ENCODE results near the gene SDC4. TPM values are rescaled to one million over a fixed set of nuclear protein-coding genes. Genes with fewer than 3 reads are reported as not detected.
A peak's percentile ranks its signal among the peaks of the same experiment; 100 is the strongest.

SDC4 gene
- total RNA-seq, 5 donors from 2014 or later (not counting 1 experiment from before 2014, with no cell fraction given): 0.68 to 4.4 (median 3.5) TPM

- Mint-ChIP-seq H3K4me3 (peak overlapping the region; percentile 73 to 78 (median 74)), H3K27me3 (peaks cover 8 to 12% of the 10 kb centered on the region in 2 donors), H3K36me3 (no peaks in the 10 kb centered on the region), H3K9me3 (no peaks in the 10 kb centered on the region), H3K4me1 (peaks cover 12 to 30% (median 19%) of the 10 kb centered on the region in 3 donors), H3K27ac (peak overlapping the region in 1 of 2 donors; percentile 11)
- no peak for DNase-seq
- ATAC-seq (replicated peaks in 1 of 4): peak; percentile 10 to 18 (median 16)
- peaks cover 0 to 15% of the 10 kb centered on the region in 2 experiments for H3K4me1 ChIP-seq (ENCODE audit: control insufficient read depth in 1 of 2, extremely low read depth in 1 of 2, insufficient read depth in 2 of 2, low read length in 2 of 2)
- peaks cover 0 to 17% of the 10 kb centered on the region in 2 experiments for H3K27me3 ChIP-seq (replicated peaks in 1 of 2; ENCODE audit: control insufficient read depth in 2 of 2, extremely low read depth in 1 of 2, insufficient read depth in 2 of 2, low read length in 1 of 2)
- POLR2A ChIA-PET: interaction anchor here in 1 of 2 donors (0.6 kb wide), 1 partner anchor 21 kb away, joined by 8 read pairs; no protein-coding TSS in a partner anchor
- peak overlapping the region; percentile 52 to 61 for H3K4me3 ChIP-seq (ENCODE audit: control insufficient read depth in 1 of 2, extremely low read depth in 1 of 2, low read length in 1 of 2)
- H3K36me3 ChIP-seq (ENCODE audit: control insufficient read depth in 2 of 2, extremely low read depth in 1 of 2, insufficient read depth in 1 of 2, low read length in 1 of 2): no peaks in the 10 kb centered on the region
- 0% methylated on average over 1 of the region's 10 CpGs for WGBS (ENCODE audit: insufficient coverage)
- H3K9me3 ChIP-seq: no peaks in the 10 kb centered on the region
- CTCF ChIA-PET: interaction anchor here (1.2 to 1.4 kb wide), 2 partner anchors 53 to 89 kb away, joined by 3 to 4 read pairs; no protein-coding TSS in a partner anchor
- H3K27ac ChIP-seq (ENCODE audit: low read length): no peak overlapping the region
Measured at GRCh38 chr20:45347297-45347935, 808 bp downstream of the SDC4 start.

GRCh38 chr20:45346851-45347250 lies 1.4 kb downstream of the SDC4 start:
- Mint-ChIP-seq H3K9me3 (no peaks in the 10 kb centered on the region), H3K4me1 (peaks cover 12 to 30% (median 19%) of the 10 kb centered on the region in 3 donors)
- CTCF ChIA-PET: interaction anchor here (1.2 to 1.4 kb wide), 2 partner anchors 53 to 90 kb away, joined by 3 to 4 read pairs; no protein-coding TSS in a partner anchor

GRCh38 chr20:45346291-45346718 lies 1.9 kb downstream of the SDC4 start:
- ChIA-PET POLR2A (no interaction called here), CTCF (interaction anchor here in 1 of 2 donors (1.2 kb wide), 1 partner anchor 52 kb away, joined by 3 read pairs; no protein-coding TSS in a partner anchor)
- Histone ChIP-seq H3K4me1 (ENCODE audit: control insufficient read depth in 1 of 2, extremely low read depth in 1 of 2, insufficient read depth in 2 of 2, low read length in 2 of 2) (peaks cover 0 to 15% of the 10 kb centered on the region in 2 experiments), H3K9me3 (no peaks in the 10 kb centered on the region), H3K27me3 (replicated peaks in 1 of 2; ENCODE audit: control insufficient read depth in 2 of 2, extremely low read depth in 1 of 2, insufficient read depth in 2 of 2, low read length in 1 of 2) (peaks cover 0 to 17% of the 10 kb centered on the region in 2 experiments), H3K4me3 (ENCODE audit: control insufficient read depth in 1 of 2, extremely low read depth in 1 of 2, low read length in 1 of 2) (no peak overlapping the region), H3K27ac (ENCODE audit: low read length) (no peak overlapping the region), H3K36me3 (ENCODE audit: control insufficient read depth in 2 of 2, extremely low read depth in 1 of 2, insufficient read depth in 1 of 2, low read length in 1 of 2) (no peaks in the 10 kb centered on the region)
- 61% methylated on average over 3 of the region's 3 CpGs for WGBS (ENCODE audit: insufficient coverage)
- no peaks in the 10 kb centered on the region for H3K9me3 Mint-ChIP-seq
- ATAC-seq (replicated peaks in 1 of 4) (no peak), DNase-seq (no peak)
- H3K36me3 Mint-ChIP-seq: no peaks in the 10 kb centered on the region
- no peak overlapping the region for H3K4me3 Mint-ChIP-seq
- peaks cover 8 to 12% of the 10 kb centered on the region in 2 donors for H3K27me3 Mint-ChIP-seq
- peaks cover 12 to 30% (median 19%) of the 10 kb centered on the region in 3 donors for H3K4me1 Mint-ChIP-seq
- H3K27ac Mint-ChIP-seq: no peak overlapping the region

More at GRCh38 chr20:45346851-45347250, 1.4 kb downstream of the SDC4 start:
- Mint-ChIP-seq H3K27ac (no peak overlapping the region), H3K27me3 (peaks cover 8 to 12% of the 10 kb centered on the region in 2 donors), H3K4me3 (peak overlapping the region; percentile 73 to 78 (median 74)), H3K36me3 (no peaks in the 10 kb centered on the region)
- Histone ChIP-seq H3K27ac (ENCODE audit: low read length) (no peak overlapping the region), H3K27me3 (replicated peaks in 1 of 2; ENCODE audit: control insufficient read depth in 2 of 2, extremely low read depth in 1 of 2, insufficient read depth in 2 of 2, low read length in 1 of 2) (peaks cover 0 to 17% of the 10 kb centered on the region in 2 experiments), H3K36me3 (ENCODE audit: control insufficient read depth in 2 of 2, extremely low read depth in 1 of 2, insufficient read depth in 1 of 2, low read length in 1 of 2) (no peaks in the 10 kb centered on the region), H3K4me1 (ENCODE audit: control insufficient read depth in 1 of 2, extremely low read depth in 1 of 2, insufficient read depth in 2 of 2, low read length in 2 of 2) (peaks cover 0 to 15% of the 10 kb centered on the region in 2 experiments), H3K4me3 (ENCODE audit: control insufficient read depth in 1 of 2, extremely low read depth in 1 of 2, low read length in 1 of 2) (no peak overlapping the region), H3K9me3 (no peaks in the 10 kb centered on the region)
- DNase-seq (no peak), ATAC-seq (replicated peaks in 1 of 4) (no peak)
- POLR2A ChIA-PET: interaction anchor here in 1 of 2 donors (0.6 kb wide), 1 partner anchor 21 kb away, joined by 8 read pairs; no protein-coding TSS in a partner anchor
- WGBS (ENCODE audit: insufficient coverage): 96% methylated on average over 4 of the region's 5 CpGs

GRCh38 chr20:45345104-45345936 lies 2.9 kb downstream of the SDC4 start:
- DNase-seq: no peak
- Histone ChIP-seq H3K4me3 (ENCODE audit: control insufficient read depth in 1 of 2, extremely low read depth in 1 of 2, low read length in 1 of 2) (no peak overlapping the region), H3K4me1 (ENCODE audit: control insufficient read depth in 1 of 2, extremely low read depth in 1 of 2, insufficient read depth in 2 of 2, low read length in 2 of 2) (peaks cover 0 to 15% of the 10 kb centered on the region in 2 experiments), H3K27me3 (replicated peaks in 1 of 2; ENCODE audit: control insufficient read depth in 2 of 2, extremely low read depth in 1 of 2, insufficient read depth in 2 of 2, low read length in 1 of 2) (peaks cover 0 to 17% of the 10 kb centered on the region in 2 experiments), H3K27ac (ENCODE audit: low read length) (no peak overlapping the region), H3K36me3 (ENCODE audit: control insufficient read depth in 2 of 2, extremely low read depth in 1 of 2, insufficient read depth in 1 of 2, low read length in 1 of 2) (no peaks in the 10 kb centered on the region), H3K9me3 (no peaks in the 10 kb centered on the region)
- H3K4me3 Mint-ChIP-seq: no peak overlapping the region
- ATAC-seq (replicated peaks in 1 of 4): no peak
- 70% methylated on average over 3 of the region's 9 CpGs for WGBS (ENCODE audit: insufficient coverage)
- peaks cover 12 to 30% (median 19%) of the 10 kb centered on the region in 3 donors for H3K4me1 Mint-ChIP-seq
- ChIA-PET CTCF (interaction anchor here in 1 of 2 donors (0.6 kb wide), 1 partner anchor 49 kb away, joined by 4 read pairs; no protein-coding TSS in a partner anchor), POLR2A (interaction anchor here in 1 of 2 donors (0.6 kb wide), 1 partner anchor 93 kb away, joined by 3 read pairs; no protein-coding TSS in a partner anchor)
- no peaks in the 10 kb centered on the region for H3K9me3 Mint-ChIP-seq
- peaks cover 8 to 12% of the 10 kb centered on the region in 2 donors for H3K27me3 Mint-ChIP-seq
- H3K36me3 Mint-ChIP-seq: no peaks in the 10 kb centered on the region
- no peak overlapping the region for H3K27ac Mint-ChIP-seq

- no peaks in the 10 kb centered on the region for H3K9me3 Mint-ChIP-seq
- ChIA-PET CTCF (no interaction called here), POLR2A (no interaction called here)
- ATAC-seq (replicated peaks in 1 of 4) (no peak), DNase-seq (no peak)
- peaks cover 8 to 12% of the 10 kb centered on the region in 2 donors for H3K27me3 Mint-ChIP-seq
- no peaks in the 10 kb centered on the region for H3K36me3 Mint-ChIP-seq
- Histone ChIP-seq H3K9me3 (no peaks in the 10 kb centered on the region), H3K36me3 (ENCODE audit: control insufficient read depth in 2 of 2, extremely low read depth in 1 of 2, insufficient read depth in 1 of 2, low read length in 1 of 2) (no peaks in the 10 kb centered on the region), H3K27ac (ENCODE audit: low read length) (no peak overlapping the region), H3K4me3 (ENCODE audit: control insufficient read depth in 1 of 2, extremely low read depth in 1 of 2, low read length in 1 of 2) (no peak overlapping the region), H3K4me1 (ENCODE audit: control insufficient read depth in 1 of 2, extremely low read depth in 1 of 2, insufficient read depth in 2 of 2, low read length in 2 of 2) (peaks cover 0 to 15% of the 10 kb centered on the region in 2 experiments), H3K27me3 (replicated peaks in 1 of 2; ENCODE audit: control insufficient read depth in 2 of 2, extremely low read depth in 1 of 2, insufficient read depth in 2 of 2, low read length in 1 of 2) (peaks cover 0 to 17% of the 10 kb centered on the region in 2 experiments)
- H3K4me1 Mint-ChIP-seq: peaks cover 12 to 30% (median 19%) of the 10 kb centered on the region in 3 donors
- WGBS (ENCODE audit: insufficient coverage): 85% methylated on average over 6 of the region's 9 CpGs
- no peak overlapping the region for H3K27ac Mint-ChIP-seq
- H3K4me3 Mint-ChIP-seq: no peak overlapping the region
Measured at GRCh38 chr20:45344168-45344860, 3.9 kb downstream of the SDC4 start.

All from T-cell (primary cell).